NCI-H2196 treated with DMSO at 0.1 percent for 48 hours (cell line): ENCODE measurements around the gene SLC9A9.

ENCODE experiments used
- DNase-seq: peaks from one replicate; lab custom pipeline; 2025; ENCODE audit not compliant: unreplicated experiment; lab: John Stamatoyannopoulos, UW

Gene SLC9A9

GRCh38 chr3:143363949-143364348 lies 484.3 kb downstream of the SLC9A9 start:
- no peak for DNase-seq

- DNase-seq: no peak
These were observed 485.0 kb downstream of the SLC9A9 start for GRCh38 chr3:143363276-143363675.

- DNase-seq: no peak
These were observed 485.9 kb downstream of the SLC9A9 start for GRCh38 chr3:143362115-143362991.

- DNase-seq: no peak
These were observed 486.7 kb downstream of the SLC9A9 start for GRCh38 chr3:143361589-143361988.

- DNase-seq: no peak
These were observed 488.0 kb downstream of the SLC9A9 start for GRCh38 chr3:143360244-143360643.

GRCh38 chr3:143358793-143359491 lies 489.3 kb downstream of the SLC9A9 start:
- DNase-seq: no peak

GRCh38 chr3:143358155-143358792 lies 490.0 kb downstream of the SLC9A9 start:
- no peak for DNase-seq

GRCh38 chr3:143357700-143358099 lies 490.6 kb downstream of the SLC9A9 start:
- no peak for DNase-seq

- DNase-seq: no peak
These were observed 491.4 kb downstream of the SLC9A9 start for GRCh38 chr3:143356839-143357238.

- no peak for DNase-seq
These were observed 493.9 kb downstream of the SLC9A9 start for GRCh38 chr3:143354342-143354741.

GRCh38 chr3:143352850-143353550 lies 495.3 kb downstream of the SLC9A9 start:
- no peak for DNase-seq

GRCh38 chr3:143351895-143352608 lies 496.2 kb downstream of the SLC9A9 start:
- DNase-seq: no peak

GRCh38 chr3:143351354-143351753 lies 496.9 kb downstream of the SLC9A9 start:
- DNase-seq: no peak

GRCh38 chr3:143349455-143349854 lies 498.8 kb downstream of the SLC9A9 start:
- no peak for DNase-seq

- no peak for DNase-seq
These were observed 499.6 kb downstream of the SLC9A9 start for GRCh38 chr3:143348486-143349327.

GRCh38 chr3:143344516-143345165 lies 503.6 kb downstream of the SLC9A9 start:
- no peak for DNase-seq

GRCh38 chr3:143343944-143344343 lies 504.3 kb downstream of the SLC9A9 start:
- no peak for DNase-seq

- DNase-seq: no peak
These were observed 505.2 kb downstream of the SLC9A9 start for GRCh38 chr3:143343031-143343430.

GRCh38 chr3:143339451-143339850 lies 508.8 kb downstream of the SLC9A9 start:
- DNase-seq: no peak
